ENCODE measurements around the gene KRT16.
"Not testable (repeated sequence)": the region's sequence is repeated elsewhere in the genome, so short reads cannot be mapped to it uniquely, and the experiment has no call there.

Gene KRT16

DNA sequence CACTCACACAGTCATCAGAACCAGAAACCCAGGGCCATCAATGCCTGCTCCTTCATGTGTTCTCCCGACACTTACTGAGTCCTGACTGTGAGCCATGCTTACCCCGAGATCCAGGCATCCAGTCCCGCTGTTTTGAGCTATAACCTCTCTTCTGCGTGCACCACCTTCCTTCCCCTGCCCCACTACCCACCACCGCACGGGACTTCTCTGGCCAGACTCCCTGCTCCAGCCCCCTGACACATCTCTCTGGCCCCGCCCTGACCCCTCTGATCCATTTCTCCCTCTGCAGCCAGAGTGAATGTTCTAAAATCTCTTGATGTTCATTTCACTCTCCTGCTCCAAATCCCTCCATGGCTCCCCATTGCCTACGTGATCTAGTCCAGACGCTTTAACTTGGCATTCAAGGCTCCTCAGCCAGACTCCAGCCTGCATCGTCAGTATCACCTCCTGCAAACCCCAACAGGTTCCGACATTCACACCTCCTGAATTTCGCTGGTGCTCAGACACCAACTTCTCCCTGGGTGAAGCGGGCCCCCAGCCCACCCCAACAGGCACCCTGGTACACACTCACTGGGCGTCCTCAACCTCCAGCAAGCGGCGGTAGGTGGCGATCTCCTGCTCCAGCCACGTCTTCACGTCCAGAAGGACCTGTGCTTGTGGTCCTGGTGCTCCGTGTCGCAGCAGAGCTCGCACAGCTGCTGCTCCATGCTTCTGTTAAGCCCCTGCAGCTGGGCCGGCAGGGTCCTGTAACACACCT, 14.9 kb upstream of the KRT16 start:
- DNase-seq: no peak

DNA sequence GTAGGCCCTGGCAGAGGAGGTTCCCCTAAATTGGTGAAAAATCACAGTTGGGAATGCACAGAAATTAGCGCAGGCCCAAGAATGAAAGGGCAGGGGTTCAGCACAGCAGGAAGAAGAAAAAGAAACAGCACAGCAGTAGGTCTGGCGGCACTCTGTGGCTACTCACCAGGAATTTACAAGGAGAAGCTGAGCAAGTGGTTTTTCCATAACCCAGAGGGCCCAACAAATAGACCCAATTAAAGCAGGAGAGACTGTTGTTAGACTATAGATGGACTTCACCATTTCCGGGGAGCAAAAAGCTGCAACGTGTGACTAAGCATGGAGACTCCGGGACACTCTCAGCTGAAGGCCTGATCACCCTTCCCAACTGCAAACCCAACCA, 14.3 kb upstream of the KRT16 start:
- not testable (repeated sequence) for DNase-seq

DNA sequence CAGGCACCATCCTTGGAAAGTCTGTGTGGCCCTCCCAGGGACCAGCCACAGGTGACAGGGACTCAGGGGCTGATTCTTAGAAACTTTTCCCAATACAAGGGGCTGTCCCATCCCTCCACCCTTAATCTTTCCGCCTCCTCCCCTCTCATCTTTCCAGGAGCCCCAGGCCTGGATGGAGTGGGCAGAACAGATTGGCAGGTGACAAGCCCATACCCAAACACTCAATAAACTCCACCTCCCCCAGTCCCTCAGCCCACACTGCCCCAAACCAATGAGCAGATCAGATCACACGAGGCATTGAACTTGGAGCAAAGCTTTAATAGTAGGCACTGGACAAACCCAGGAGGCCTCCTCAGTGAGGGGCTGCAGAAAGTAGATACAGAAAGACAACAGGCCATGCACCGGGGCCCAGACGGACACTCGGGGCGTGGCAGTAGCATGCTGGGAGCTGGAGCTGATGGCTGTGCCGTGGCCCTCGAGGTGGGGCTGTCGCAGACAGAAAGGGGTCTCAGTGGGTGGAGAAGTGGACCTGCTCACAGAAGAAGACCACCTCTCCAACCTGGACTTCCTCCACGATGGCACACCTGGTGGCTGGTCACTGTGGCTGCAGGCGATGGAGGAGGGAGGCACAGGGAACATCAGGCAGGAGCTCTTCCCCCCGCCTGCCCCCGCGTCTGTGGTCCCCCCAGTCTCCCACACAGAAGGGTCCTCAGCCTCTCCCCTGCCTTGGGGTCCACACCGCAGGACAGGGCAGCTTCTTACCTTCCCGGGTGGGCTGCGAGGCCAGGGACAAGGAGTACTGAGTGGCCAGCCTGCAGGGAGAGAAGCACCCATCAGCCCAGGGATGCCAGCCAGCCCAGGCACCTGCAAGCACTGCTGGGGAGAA, 13.7 kb upstream of the KRT16 start:
- DNase-seq: not testable (repeated sequence)

DNA sequence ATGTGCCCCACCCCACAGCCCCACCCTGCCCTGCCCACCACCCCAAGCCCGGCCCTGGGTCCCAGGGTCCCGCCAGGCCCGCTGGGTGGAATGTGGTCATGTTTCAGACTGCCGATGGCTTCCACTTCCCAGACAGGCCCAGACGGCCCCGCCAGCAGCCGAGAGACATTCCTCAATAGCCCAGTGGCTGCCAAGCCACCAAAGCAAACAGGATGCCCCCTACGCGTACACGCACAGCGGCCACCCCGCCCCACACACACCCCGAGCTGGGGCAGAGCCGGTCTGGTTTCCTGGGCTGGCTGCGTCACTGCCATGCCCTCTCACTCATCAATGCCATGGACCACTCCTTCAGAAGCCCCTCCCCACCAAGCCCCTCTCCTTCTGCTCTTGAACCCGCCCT, 13.0 kb upstream of the KRT16 start:
- no peak for DNase-seq

DNA sequence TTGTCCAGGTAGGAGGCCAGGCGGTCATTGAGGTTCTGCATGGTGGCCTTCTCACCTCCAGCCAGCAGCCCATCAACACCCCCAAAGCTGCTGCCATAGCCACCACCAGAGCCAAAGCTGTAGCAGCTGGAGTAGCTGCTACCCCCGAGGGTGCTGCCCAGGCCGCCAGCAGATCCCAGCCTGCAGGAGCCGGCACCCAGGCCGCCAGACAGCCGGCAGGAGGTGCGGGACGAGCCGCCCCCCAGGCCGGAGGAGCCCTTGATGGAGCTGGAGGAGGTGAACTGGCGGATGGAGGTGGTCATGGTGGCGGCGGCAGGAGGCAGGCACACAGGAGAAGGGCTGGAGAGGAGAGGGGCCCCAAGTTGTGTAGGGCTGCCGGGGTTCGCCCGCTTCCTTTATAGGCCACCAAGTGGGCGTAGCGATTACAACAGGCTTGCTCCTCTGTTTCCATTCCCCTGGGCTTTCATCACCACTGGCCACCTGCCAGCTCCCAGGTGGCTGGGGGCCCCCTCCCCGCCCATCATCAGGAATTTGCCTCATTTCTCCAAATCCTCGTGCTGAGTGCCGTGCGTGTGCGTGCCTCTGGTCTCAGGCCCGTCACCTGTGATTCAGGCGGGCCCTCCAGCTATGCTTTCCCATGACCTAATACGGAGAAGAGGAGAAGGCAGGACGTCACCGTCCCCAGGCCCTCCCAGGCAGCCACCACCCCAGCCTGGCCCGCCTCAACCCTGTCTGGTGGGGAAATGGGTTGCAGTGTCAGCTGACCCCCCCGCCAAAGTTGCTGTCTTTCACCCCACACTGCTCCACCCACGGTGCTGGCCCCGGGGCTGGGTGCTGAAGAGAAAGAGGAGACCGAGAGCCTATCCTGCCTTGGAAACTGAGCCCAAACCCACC, 11.9 kb upstream of the KRT16 start, which contains the start of gene KRT17:
Gene KRT17, minus strand, starts transcription at position 368 of the 894 bp plus-strand sequence. Its CDS starts 66 bp downstream, at position 302.
- peak; percentile 10 for DNase-seq

DNA sequence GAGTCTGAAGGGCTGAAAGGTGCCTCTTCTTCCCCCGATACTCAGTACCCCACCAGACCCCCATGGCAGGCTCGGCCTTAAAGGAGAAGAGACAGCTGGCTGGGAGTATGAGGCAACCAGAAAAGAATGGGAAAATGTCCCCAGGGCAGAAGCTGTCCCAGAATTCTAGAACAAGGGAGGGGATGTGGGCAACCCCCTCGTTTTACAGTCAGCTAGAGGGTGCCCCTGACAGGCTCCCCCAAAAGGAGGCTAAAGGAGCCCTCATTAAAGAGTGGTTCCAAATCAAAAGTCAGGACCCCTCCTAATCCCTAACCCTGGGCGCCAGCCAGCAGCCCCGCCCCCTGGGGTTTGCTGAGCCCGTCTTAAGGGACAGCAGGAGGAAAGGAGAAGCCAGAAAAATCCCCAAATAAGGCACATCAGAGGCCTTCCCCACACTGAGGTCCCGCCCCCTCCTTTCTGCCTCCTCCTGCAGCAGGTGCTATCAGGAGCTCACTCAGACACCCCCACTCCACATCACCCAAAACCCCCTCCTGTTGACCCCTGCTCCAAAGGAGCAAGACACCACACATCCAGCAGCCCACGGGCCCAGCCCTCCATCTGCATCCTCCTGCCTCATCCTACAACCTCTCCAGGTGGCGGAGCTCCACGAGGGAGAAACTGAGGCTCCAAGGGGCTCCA, 10.8 kb upstream of the KRT16 start:
- DNase-seq: not testable (repeated sequence)

DNA sequence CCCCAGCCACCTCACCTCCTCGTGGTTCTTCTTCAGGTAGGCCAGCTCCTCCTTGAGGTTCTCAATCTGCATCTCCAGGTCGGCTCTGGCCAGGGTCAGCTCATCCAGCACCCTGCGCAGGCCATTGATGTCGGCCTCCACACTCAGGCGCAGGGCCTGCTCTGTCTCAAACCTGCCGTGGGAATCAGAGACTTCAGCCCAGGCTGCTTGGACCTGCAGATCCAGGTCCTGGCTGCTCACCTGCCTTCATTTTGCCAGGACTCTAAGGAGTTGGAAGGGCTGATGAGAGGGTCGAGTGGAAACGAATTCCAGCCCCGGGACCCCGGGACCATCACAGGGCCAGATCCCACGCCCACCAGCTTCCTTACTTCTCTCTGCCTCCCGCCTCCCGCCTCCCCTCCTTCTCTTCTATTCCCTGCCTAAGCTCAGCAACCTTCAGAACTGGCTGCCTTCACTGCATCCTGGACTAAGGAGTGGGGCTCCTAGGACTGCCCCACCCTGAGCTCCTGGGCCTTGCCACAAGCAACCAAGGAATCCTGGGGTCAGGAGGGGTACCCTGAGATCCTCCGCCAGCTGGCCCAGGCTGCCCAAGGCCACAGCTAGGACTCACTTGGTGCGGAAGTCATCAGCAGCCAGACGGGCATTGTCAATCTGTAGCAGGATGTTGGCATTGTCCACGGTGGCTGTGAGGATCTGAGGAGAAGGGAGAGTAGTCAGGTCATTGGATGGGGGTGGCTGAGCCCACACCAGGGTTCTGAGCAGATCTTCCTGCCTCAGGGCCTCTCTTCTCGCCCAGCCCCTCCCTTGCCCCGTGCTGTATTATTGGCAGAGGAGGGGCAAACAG, 10.0 kb upstream of the KRT16 start:
- DNase-seq: not testable (repeated sequence)

DNA sequence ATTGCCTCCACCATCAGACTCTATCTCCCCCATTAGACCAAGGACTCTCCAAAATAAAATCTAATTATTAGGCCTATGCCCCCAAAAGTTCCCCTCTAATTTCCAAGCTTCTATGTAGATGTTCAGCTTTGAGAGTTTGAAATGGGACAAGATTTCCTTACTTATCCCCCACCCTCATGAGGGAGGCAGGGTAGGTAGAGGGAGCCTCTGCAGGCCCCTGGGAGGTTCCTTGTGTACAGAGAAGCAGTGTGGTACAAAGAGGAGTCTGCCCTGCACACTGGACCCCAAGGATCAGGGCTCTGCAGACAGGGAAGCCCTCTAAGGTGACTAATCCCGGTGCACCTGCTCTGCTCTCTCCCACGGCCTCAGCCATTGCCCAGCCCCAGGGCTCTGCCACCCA, 9.3 kb upstream of the KRT16 start:
- DNase-seq: no peak

DNA sequence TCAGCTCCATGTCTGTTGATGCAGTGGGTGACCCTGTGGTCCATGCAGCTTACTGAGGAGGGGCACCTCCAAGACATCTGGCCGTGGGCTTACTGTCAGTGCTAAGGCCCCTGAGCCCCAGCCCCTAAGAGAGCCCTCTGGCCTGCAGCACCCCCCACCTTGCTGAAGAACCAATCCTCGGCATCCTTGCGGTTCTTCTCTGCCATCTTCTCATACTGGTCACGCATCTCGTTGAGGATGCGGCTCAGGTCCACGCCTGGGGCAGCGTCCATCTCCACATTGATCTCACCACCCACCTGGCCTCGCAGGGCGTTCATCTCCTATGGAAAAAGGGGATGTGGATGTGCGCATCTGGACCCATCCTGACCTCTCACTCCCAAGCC, 8.9 kb upstream of the KRT16 start:
- DNase-seq: not testable (repeated sequence)

DNA sequence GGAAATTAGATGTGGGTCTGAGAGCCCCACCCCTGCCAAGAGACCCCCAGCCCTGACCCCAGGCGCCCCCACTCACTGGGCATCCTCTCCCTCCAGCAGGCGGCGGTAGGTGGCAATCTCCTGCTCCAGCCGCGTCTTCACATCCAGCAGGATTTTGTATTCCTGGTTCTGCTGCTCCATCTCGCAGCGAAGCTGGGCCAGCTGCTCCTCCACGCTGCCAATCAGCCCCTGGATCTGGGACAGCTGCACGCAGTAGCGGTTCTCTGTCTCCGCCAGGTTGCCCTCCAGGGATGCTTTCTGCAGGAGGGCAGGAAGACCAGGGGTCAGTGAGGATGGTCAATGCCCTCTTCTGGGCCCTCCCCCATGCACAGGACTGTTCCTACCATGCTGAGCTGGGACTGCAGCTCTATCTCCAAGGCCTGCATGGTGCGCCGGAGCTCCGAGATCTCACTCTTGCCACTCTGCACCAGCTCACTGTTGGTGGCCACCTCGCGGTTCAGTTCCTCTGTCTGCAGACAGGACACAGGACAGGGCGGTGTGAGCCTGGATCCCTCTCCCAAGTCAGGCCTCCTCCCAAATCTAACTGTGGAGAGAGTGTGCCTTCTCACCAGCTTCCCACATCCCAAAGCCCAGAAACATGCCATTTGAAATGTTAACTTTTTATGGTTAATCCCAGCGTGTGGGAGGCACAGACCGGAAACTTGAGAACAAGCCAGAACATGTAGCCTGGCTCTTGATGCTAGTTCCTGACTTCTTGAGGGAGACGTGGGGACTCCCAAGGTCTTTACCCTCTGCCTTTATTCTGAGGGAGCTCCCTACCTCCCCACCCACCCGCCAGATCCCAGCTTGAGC, 8.2 kb upstream of the KRT16 start:
- no peak for DNase-seq

DNA sequence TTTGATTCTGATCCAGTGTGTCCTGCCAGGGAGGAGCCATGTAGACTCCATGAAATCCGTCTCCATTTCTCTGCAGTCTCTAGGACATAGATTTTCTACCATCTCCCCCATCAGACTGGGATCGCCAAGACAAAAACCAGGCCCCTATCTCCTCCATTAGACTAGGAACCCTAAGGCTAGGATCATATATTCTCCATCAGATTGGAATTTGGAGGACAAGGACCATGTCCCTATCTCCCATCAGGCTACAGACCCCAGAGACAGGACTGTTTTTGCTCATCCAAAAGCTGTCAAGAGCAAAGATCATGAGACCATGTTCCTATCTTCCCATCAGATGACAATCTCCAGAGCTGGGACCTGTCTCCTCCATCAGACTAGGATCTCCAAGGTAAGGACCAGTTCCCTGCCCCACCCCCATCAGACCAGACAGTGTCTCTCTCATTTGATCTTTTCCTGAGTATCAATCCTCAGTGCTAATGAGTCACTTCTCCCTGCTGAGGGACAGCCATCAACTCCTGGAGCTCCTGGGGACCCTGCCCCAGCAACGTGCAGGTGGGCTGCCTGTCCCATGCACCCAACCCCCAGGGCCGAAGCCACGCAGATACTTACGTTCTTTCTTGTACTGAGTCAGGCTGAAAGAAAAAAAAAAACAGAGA, 7.5 kb upstream of the KRT16 start:
- DNase-seq: not testable (repeated sequence)

DNA sequence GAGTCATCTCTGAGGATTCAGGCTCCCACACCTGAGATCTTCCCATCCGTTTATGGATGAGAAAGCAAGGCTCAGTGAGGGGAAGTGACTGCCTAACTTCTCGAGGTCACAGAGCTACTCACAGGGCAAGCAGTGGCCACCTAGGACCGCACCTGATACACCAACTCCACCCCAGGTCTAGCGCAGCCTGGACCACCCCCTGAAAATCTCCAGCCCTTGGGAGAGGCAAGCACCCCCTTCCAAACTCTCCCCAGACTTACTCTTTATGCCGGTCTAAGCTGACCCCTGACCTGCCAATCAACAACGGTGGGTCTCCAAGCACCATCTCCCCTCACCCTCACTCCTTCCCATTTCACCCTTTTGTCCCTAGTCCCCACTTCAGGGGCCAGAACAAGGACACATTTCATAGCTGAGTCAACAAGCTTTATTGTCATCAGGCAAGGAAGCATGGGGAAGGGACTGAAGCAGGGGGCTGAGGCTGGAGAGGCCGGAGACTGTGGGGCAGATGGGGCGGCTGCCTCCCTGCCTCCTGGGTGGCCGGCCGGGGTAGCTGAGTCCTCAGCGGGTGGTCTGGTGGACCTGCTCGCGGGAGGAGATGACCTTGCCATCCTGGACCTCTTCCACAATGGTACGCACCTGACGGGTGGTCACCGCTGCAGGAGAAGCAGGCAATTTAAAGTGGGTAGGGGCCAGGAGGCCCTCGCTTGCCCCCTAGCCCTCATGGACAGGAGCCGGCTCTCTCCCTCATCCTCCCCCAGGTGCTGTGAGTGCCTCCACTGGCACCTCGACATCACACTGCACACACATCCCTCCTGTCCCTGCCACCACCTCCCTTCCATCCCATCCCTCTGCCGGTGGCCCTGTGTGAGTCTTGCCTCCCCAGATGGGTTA, 6.7 kb upstream of the KRT16 start:
- no peak for DNase-seq

DNA sequence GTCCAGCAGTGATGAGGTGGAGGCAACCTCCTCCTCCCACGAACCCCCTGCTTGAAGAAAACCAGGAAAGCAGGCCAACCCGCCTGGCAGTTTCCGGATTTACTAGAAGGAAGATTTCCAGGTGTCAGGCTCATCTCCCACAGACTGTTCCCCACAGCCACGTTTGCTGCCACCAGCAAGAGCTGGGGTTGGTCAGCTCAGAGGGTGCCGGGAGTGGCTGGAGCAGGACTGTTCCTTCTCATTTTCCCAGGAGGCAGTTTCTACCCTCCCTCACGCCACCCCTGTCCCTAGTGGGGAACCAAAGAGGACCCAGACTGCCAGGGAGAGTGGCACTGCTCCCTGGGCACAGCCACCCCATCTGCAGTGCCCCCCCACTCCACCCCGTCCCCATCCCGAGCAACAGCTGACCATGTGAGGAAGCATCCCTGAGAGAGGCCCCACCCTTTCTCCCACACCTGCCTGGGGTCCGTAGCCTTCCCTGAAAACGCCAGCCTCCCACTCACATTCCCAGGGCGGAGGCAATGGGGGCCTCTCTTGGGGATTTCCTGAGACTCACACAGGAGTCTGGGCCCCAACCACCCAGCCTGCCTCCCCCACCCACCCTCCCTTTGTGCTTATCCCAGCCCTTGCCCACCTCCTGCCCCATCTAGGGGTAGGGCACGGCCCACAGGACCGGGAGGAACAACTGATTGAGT, 5.9 kb upstream of the KRT16 start:
- no peak for DNase-seq

DNA sequence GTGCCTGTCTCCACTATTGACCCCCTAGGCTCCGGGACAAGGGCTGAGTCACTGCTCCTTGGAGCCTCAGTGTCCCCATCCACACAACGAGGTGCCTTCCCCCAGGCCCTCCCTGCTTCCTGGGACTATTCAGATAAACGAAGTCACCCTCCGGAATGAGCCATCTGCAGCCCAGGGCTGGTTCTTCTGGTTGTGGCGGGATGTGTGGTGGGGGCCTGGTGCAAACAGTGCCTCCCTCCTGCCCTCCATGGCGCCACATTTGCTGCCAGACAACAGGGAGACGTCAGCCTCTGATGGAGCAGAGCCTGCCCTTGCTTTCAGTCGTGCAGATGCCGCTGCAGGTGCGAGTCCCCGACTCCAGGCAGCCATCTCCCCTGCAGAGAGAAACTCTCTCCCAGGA, 5.1 kb upstream of the KRT16 start:
- no peak for DNase-seq

DNA sequence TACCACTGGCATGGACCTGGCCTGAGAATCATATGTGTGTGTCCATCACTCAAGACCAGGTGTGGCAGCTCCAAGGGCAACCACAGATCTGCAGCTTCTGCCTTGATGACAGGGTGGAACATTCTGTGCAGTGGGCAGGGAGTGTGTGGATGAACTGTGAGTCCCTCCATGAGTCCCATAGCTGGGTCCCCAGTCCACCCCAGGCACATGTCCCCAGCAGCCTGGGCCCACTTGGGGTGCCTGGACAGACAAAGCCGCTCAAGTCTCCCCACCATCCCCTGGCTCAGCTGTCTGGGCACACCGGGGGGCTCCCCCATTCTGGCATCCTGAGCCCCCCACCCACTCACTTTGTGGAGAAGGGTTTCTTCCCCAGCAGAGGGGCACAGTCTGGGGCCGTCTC, 4.6 kb upstream of the KRT16 start:
- DNase-seq: no peak

DNA sequence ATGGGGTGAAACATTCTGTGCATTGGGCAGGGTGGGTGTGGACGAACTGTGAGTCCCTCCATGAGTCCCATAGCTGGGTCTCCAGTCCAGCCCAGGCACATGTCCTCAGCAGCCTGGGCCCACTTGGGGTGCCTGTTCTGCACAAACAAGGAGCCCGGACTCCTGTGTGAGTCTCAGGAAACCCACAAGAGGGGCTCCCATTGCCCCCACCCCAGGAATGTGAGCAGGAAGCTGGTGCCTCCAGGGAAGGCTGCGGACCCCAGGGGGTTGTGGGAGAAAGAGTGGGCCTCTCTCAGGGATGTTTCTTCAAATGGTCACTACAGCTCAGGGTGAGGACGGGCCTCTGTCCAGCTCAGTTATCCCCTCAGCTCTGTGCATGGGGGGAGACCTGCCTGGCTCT, 3.9 kb upstream of the KRT16 start:
- not testable (repeated sequence) for DNase-seq

DNA sequence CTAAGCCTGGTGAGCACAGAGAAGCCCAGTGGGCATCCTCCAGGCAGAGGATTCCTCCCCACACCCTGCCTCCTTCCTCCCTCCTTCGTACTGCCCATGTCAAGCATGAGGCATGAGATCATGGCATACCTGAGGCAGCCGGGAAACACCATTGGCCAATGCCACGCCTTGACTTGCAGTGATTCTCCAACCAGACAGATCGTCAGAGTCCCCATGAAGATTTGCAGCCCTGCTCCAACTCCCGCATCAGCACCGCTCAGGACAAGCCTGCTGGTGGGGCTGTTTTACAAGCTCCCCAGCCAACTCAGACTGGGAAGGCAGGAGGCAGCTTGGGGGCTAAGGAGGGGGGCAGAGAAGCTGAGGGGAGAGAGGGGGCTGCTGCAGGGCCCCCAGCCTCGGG, 2.9 kb upstream of the KRT16 start:
- DNase-seq: no peak

DNA sequence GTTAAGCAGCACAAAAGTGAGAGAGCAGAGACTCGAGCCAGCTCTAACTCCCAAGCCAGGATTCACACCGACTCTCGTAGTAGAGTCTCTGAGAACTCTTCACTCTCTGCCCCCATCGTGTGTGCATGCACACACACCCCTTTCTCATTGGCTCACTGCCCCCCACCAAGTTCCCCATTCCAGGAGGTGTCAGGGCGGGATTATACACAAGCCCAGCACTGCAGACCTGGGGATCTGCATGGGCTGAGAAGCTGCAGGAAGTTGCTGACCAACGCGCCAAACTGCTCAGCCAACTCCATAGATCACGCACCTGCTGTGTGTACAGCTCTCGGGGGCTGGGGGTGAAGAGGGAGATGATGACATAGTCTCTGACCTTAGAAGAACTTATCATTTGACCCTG, 2.2 kb upstream of the KRT16 start:
- DNase-seq: not testable (repeated sequence)
